ENCODE data around the gene PLEKHH3. TPM values are rescaled to one million over a fixed set of nuclear protein-coding genes. Genes with fewer than 3 reads are reported as not detected.

The PLEKHH3 gene
- total RNA-seq, 1 experiment from 2014 or later, result 66.3 TPM

- Histone ChIP-seq H3K9me2 (ENCODE audit: insufficient read depth) (no peaks in the 10 kb centered on the region), H3K4me1 (ENCODE audit: control insufficient read depth in 1 of 2, insufficient read depth in 2 of 2, low read length in 2 of 2) (no peaks in the 10 kb centered on the region), H3K9ac (ENCODE audit: low read length) (no peak overlapping the region), H3K79me2 (ENCODE audit: insufficient read depth, low read length) (no peaks in the 10 kb centered on the region), H3K4me3 (replicated peaks in 1 of 2; ENCODE audit: low read depth in 1 of 2, low read length in 2 of 2) (no peak overlapping the region), H3K27ac (ENCODE audit: low read depth, low read length) (no peak overlapping the region), H2AFZ (ENCODE audit: low read depth, low read length, poor library complexity, severe bottlenecking) (no peak overlapping the region), H3K27me3 (ENCODE audit: insufficient read depth, low read length) (no peaks in the 10 kb centered on the region), H3K36me3 (ENCODE audit: control insufficient read depth in 1 of 2, insufficient read depth in 2 of 2, low read length in 2 of 2) (peaks cover 10 to 16% of the 10 kb centered on the region in 2 experiments; a peak in 3 of 4 replicates), H3K4me2 (ENCODE audit: low read length) (no peak overlapping the region), H4K20me1 (ENCODE audit: insufficient read depth) (no peaks in the 10 kb centered on the region), H3K9me3 (ENCODE audit: control insufficient read depth in 1 of 2, insufficient read depth in 1 of 2, low read depth in 1 of 2, low read length in 2 of 2) (no peaks in the 10 kb centered on the region)
- intact Hi-C loops (cut with micrococcal nuclease), result no loop called here
- ChIA-PET CTCF (interaction anchor here (1.1 kb wide), 1 partner anchor 122 kb away, joined by 3 read pairs; no protein-coding TSS in a partner anchor), POLR2A (no interaction called here), RAD21 (ENCODE audit: low non-redundant PET in 1 of 2, low total read pairs in 2 of 2, uncharacterized antibody in 2 of 2, unreplicated experiment in 2 of 2) (no interaction called here)
- no TSS peak for BruUV-seq (replicated peaks)
- ATAC-seq (no peak), DNase-seq (ENCODE audit: low read depth, low spot score) (no peak)
- TF ChIP-seq SRF (IDR thresholded peaks at IDR 0.05; ENCODE audit: low read depth) (no peak), YY1 (IDR thresholded peaks at IDR 0.05; ENCODE audit: extremely low read depth, insufficient replicate concordance, low read depth, low read length) (no peak), ELF1 (IDR thresholded peaks at IDR 0.05; ENCODE audit: borderline replicate concordance, low read depth) (no peak), EGR1 (IDR thresholded peaks at IDR 0.05; ENCODE audit: low read depth) (no peak), CEBPB (IDR thresholded peaks at IDR 0.05; ENCODE audit: low read depth) (no peak), TCF7L2 (IDR thresholded peaks at IDR 0.05; ENCODE audit: borderline replicate concordance, extremely low read depth, insufficient read depth, insufficient read length) (no peak), ZFX (IDR thresholded peaks at IDR 0.05) (no peak), MAX (IDR thresholded peaks at IDR 0.05) (no peak), CBX3 (IDR thresholded peaks at IDR 0.05; ENCODE audit: low read depth) (no peak), ZNF274 (IDR thresholded peaks at IDR 0.05; ENCODE audit: low read depth, low read length) (no peak), POLR2A (IDR thresholded peaks at IDR 0.05; ENCODE audit: borderline replicate concordance, extremely low read depth, insufficient read depth, insufficient read length) (no peak), POLR2AphosphoS5 (IDR thresholded peaks at IDR 0.05; ENCODE audit: low read depth, low read length) (no peak), SP1 (IDR thresholded peaks at IDR 0.05; ENCODE audit: low read depth) (no peak)
Observed at GRCh38 chr17:42700586-42701289, 23.9 kb upstream of the PLEKHH3 start.

Data from HCT116 (cell line).